GM12873 (cell line): ENCODE measurements around the gene SNUPN.

Source experiments
- TF ChIP-seq, protein P1 (sequence below): IDR thresholded peaks from 2 replicates; pipeline ENCODE4 v1.5.1; 2012; ENCODE audit warnings: low read depth, mild to moderate bottlenecking, moderate library complexity, low read length, control low read depth; ENCODE audit not compliant: insufficient read depth; ENCODE audit errors: missing control alignments

Gene SNUPN

DNA sequence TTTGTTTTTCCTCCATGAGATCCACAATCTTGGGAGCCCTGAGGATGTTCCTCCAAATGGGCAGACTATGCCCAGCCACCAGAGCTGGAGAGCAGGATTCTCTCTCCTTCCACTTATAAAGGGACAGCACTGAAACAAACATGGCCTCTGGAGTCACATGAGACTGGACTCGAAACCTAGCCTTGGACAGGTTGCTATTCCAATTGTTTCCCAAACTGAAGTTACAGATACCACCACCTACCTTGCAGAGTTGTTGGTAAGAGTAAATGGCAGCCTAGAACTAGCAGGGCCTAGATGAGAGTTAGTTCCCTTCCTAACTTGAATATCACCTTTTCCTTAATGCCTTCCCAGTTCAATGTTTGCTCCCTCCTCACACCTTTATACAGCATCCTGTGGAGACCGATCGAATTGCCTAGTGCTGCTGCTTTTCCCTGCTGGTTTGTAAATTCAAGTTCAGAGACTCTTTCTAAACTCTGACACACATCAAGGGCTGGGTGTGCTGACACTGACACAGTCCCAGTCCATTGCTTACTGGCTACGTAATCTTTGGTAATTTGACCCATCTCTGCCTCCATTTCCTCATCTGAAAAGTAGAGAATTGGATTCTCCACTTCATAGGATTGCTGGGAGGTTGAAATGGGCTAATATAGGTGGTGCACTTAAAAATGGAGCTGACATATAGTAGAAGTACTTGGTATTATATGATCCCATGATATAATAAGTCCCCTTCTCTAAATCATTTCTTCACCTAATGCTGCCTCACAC lies 11.9 kb upstream of the SNUPN start:
- TF ChIP-seq, protein P1, sequence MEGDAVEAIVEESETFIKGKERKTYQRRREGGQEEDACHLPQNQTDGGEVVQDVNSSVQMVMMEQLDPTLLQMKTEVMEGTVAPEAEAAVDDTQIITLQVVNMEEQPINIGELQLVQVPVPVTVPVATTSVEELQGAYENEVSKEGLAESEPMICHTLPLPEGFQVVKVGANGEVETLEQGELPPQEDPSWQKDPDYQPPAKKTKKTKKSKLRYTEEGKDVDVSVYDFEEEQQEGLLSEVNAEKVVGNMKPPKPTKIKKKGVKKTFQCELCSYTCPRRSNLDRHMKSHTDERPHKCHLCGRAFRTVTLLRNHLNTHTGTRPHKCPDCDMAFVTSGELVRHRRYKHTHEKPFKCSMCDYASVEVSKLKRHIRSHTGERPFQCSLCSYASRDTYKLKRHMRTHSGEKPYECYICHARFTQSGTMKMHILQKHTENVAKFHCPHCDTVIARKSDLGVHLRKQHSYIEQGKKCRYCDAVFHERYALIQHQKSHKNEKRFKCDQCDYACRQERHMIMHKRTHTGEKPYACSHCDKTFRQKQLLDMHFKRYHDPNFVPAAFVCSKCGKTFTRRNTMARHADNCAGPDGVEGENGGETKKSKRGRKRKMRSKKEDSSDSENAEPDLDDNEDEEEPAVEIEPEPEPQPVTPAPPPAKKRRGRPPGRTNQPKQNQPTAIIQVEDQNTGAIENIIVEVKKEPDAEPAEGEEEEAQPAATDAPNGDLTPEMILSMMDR, result no peak

DNA sequence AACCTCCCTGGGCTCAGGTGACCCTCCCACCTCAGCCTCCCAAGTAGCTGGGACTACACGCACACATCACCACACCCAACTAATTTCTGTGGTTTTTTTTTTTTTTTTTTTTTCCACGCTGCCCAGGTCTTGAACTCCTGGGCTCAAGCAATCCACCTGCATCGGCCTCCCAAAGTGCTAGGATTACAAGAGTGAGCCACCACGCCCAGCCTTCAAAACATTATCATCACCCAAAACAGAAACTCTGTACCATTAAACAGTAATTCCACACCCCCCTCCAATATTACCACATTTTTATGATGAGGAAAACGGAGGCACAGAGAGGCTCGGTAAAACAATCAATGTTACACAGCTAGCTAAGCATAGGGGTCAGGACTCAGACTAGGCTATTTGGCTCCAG lies 10.5 kb upstream of the SNUPN start:
- TF ChIP-seq, protein P1, result no peak

DNA sequence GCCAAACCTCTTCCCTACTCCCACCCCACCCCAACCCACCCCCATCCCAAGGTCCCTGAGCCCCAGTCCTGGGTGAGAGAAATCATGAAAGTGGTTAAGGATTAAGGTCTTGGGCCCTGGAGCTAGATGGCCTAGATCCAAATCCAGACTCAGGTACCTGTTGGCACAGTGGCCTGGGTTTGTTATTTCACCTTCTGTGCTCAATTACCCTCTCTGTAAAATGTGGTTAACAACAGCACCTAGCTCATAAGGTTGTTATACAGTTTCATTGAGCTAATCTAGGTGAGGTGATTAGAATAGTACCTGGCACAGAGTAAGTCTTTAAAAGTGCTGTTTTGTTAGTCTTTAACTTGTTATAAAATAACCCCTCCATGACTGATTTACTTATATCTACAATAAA lies 6.4 kb upstream of the SNUPN start:
- TF ChIP-seq, protein P1, result no peak

DNA sequence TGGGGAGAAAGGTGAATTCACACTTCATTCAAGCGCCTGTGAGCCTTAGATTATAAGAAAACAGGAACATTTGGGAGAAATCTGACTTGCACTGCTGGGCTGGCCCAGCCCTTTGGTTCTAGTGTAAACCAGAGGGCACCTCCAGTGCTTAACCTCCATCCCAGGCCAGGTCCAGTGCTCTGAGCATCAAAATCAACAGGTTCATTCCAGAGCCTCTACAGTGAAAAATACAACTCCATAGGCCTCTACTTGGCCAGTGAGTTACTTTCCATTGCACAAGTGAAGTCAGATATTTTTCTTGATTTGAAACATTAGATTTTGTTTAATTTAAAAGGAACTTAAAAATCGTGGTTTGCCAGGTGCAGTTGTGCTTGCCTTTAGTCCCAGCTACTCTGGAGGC lies 3.0 kb downstream of the SNUPN start:
- TF ChIP-seq, protein P1, result no peak

DNA sequence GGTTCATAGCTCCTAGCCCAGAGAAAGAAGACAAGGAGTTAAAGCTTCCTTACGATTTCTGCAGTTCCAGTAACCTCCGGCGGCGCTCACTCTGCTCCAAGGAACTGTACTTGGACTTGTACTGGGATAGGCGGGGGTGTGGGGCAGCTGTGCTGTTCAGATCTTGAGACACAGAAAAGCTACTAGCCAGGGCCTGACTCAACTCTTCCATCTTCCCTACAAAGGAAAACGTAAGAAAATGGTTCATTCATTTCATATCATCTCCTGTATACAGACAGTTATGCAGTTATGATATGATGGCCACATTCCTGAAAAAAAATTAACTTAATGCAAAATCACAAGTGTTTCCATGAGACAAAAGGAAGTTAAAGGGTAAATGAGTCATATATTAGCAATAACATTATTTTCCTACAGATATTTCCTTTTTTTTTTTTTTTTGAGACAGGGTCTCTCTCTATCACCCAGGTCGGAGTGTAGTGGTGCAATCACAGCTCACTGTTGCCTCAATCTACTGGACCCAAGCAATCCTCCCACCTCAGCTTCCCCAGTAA lies 4.6 kb downstream of the SNUPN start:
- TF ChIP-seq, protein P1, result no peak

DNA sequence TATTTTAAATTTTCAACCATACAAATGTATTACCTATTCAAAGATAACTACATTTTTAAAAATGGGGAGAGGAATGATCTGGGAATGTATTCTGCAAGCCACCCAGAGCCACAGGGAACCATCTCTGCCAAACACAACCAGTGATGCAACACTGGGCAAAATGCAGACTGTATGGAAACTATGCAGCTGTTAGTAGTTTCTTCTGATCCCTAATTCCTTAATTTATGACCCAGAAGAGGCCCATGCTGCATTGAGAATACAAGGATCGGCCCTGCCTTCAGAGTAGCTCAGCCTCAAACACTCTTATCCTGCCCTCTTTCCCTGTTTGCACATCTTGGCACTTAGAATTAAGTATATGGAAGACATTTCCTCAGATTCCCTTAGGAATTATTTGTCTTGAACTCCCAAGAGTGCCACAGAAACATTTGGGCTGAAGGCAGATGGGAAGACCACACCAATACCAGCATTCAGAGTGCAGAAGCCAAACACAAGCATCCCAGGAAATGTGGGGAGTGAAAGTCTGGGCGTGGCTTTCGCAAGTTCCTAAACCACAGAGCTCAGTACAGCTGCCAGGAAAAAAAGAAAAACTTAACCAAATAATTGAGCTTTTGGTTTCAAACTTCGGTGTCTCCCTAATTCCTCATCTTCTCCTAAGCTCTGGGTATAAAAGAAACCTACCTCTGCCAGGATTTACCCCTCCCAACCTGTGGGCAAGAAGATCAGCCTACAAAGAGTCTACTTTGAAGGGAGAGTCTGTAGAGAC lies 5.3 kb downstream of the SNUPN start:
- TF ChIP-seq, protein P1, result no peak

DNA sequence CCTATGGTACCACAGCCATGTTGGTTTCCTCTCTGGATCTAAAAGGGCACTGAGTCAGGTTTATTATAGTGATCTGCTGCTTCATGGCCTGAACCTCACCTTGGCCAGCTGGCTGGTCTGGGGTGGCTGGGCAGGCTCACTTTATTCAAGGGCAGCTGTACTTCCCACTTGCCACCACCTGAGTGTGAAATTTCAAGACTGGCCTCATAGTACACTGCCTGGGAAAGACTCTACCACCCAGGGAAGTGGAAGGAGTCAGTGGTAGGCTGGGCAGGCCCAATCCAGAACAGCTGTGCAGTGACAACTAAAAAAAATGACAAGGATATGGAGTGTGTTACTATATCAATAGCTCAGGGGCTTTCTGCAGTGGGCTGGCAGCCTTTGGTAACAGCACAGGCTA lies 8.8 kb downstream of the SNUPN start:
- TF ChIP-seq, protein P1, result no peak
